Cardiac fibroblast (primary cell): Measurements from ENCODE around the gene LSM12.
"Not testable (repeated sequence)": the region's sequence is repeated elsewhere in the genome, so short reads cannot be mapped to it uniquely, and the experiment has no call there.

ENCODE experiments used
- DNase-seq, 2 donors: peaks; one replicate each; pipeline versions ENCODE4 v3.0.0 to v3.0.0-alpha.2; 2010; ENCODE audit warnings: low read depth in 2 of 2
- H3K4me3 ChIP-seq, 2 donors: replicated peaks in 1 of 2; 1 replicate in 1 of 2; 2 replicates in 1 of 2; pipeline ENCODE4 v1.5.1; 2011; ENCODE audit warnings: low read depth in 2 of 2, low read length in 2 of 2, mild to moderate bottlenecking in 2 of 2, moderate library complexity in 1 of 2
- CTCF ChIP-seq: IDR thresholded peaks from one replicate; pipeline ENCODE4 v1.5.1; 2011; ENCODE audit warnings: low read depth, mild to moderate bottlenecking, low read length, inconsistent platforms

The LSM12 gene

GRCh38 chr17:44001461-44001920, 65.0 kb downstream of the LSM12 start:
- H3K4me3 ChIP-seq: no peak overlapping the region
- no peak for TF ChIP-seq CTCF
- no peak for DNase-seq

- no peak for DNase-seq
- TF ChIP-seq CTCF: no peak
- H3K4me3 ChIP-seq: no peak overlapping the region
Observed at GRCh38 chr17:44000871-44001460, 65.5 kb downstream of the LSM12 start.

- TF ChIP-seq CTCF: no peak
- no peak overlapping the region for H3K4me3 ChIP-seq
- no peak for DNase-seq
Observed at GRCh38 chr17:44000141-44000860, 66.2 kb downstream of the LSM12 start.

GRCh38 chr17:43999024-43999423, 67.4 kb downstream of the LSM12 start:
- no peak for DNase-seq
- no peak for TF ChIP-seq CTCF
- H3K4me3 ChIP-seq: no peak overlapping the region

GRCh38 chr17:43998552-43998951, 67.9 kb downstream of the LSM12 start:
- no peak for TF ChIP-seq CTCF
- H3K4me3 ChIP-seq: no peak overlapping the region
- DNase-seq: peak; percentile 52 to 76

DNA sequence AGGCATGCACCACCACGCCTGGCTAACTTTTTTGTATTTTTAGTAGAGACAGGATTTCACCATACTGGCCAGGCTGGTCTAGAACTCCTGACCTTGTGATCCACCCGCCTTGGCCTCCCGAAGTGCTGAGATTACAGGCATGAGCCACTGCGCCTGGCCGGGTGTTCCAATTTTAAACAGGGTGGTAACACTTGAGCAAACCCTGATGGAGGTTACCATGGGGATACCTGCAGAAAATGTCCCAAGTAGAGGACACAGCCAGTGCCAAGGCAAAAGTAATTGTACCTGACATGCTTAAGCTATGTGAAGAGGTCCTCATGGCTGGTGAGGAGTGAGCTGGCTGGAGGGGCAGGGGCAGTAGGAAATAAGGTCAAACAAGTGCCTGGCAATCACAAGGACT, 69.3 kb downstream of the LSM12 start:
- not testable (repeated sequence) for DNase-seq, H3K4me3 ChIP-seq

- TF ChIP-seq CTCF: no peak
- DNase-seq: no peak
- peak overlapping the region in 1 of 2 donors; percentile 44 for H3K4me3 ChIP-seq
Observed at GRCh38 chr17:43995150-43995471, 71.4 kb downstream of the LSM12 start.
